ENCODE measurements around the gene TRIM68. TPM values are rescaled to one million over a fixed set of nuclear protein-coding genes. Genes with fewer than 3 reads are reported as not detected.

The TRIM68 gene
- total RNA-seq, 2 donors from 2014 or later = 7.5 to 9.6 TPM

DNA sequence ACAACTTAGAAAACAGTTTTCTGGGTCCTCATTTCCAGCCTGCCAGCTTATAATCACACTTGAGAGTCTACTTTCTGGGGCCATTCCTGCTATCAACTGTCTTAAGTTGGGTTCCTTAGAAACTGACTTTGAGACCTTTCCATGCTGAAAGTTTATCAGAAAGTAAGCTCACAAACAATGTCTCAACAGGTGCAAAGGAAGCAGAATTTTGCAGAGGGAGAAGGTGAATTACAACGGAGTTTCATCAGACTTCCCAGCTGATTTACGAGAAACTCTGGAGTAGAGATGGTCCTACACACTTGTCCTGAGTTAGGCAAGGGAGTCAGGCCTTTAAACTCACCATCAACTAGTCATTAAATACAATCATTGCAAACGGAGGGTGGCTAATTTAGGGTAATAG is 31.2 kb downstream of the TRIM68 start:
- Histone ChIP-seq H3K27ac (no peak overlapping the region), H3K36me3 (no peaks in the 10 kb centered on the region), H3K9me3 (no peaks in the 10 kb centered on the region), H3K27me3 (no peaks in the 10 kb centered on the region), H3K4me1 (no peaks in the 10 kb centered on the region), H3K4me3 (no peak overlapping the region)
- TF ChIP-seq, protein P1, sequence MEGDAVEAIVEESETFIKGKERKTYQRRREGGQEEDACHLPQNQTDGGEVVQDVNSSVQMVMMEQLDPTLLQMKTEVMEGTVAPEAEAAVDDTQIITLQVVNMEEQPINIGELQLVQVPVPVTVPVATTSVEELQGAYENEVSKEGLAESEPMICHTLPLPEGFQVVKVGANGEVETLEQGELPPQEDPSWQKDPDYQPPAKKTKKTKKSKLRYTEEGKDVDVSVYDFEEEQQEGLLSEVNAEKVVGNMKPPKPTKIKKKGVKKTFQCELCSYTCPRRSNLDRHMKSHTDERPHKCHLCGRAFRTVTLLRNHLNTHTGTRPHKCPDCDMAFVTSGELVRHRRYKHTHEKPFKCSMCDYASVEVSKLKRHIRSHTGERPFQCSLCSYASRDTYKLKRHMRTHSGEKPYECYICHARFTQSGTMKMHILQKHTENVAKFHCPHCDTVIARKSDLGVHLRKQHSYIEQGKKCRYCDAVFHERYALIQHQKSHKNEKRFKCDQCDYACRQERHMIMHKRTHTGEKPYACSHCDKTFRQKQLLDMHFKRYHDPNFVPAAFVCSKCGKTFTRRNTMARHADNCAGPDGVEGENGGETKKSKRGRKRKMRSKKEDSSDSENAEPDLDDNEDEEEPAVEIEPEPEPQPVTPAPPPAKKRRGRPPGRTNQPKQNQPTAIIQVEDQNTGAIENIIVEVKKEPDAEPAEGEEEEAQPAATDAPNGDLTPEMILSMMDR (IDR thresholded peaks at IDR 0.05) = no peak
- DNase-seq (ENCODE audit: low spot score) = no peak

DNA sequence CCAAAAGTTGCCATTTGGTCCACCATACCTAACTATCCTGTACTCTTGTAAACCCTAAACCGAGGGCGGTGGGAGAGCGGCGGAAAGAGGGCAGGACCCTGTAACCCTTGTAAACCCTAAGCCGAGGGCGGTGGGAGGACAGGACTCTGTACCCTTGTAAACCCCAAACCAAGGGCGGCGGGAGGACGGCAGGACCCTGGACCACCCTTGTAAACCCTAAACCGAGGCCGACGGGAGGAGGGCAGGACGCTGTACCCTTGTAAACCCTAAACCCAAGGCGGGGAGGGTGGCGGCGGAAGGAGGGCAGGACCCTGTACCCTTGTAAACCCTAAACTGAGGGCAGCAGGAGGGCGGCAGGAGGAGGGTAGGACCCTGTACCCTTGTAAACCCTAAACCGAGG is 39.0 kb downstream of the TRIM68 start:
- Histone ChIP-seq H3K4me3 (no peak overlapping the region), H3K4me1 (no peaks in the 10 kb centered on the region), H3K36me3 (no peaks in the 10 kb centered on the region), H3K27ac (no peak overlapping the region), H3K27me3 (no peaks in the 10 kb centered on the region), H3K9me3 (peaks cover 0 to 6% of the 10 kb centered on the region in 2 donors)
- no peak for DNase-seq (ENCODE audit: low spot score)
- TF ChIP-seq, protein P1 (IDR thresholded peaks at IDR 0.05) = no peak

DNA sequence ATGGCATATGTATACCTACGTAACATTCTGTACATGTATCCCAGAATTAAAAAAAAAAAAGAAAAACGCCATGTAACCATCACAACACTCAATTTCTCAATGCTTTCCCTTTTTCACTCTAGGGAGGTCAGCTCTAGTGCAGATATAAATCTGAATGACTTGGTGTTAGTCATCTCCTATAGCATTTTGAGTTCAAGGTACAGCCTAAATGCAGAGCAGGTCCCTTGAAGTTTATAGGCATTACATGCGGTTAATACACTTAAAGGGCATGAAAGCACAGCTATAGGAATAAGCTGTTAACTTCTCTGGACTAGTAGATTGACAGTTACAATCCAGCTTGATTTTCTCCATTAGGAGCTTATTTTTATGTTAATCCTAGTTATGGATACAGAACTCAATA is 42.7 kb downstream of the TRIM68 start:
- DNase-seq (ENCODE audit: low spot score) = no peak
- TF ChIP-seq, protein P1 (IDR thresholded peaks at IDR 0.05) = no peak
- H3K27me3 ChIP-seq = no peaks in the 10 kb centered on the region
- H3K4me3 ChIP-seq = no peak overlapping the region
- H3K9me3 ChIP-seq = peaks cover 0 to 8% of the 10 kb centered on the region in 2 donors
- H3K36me3 ChIP-seq = no peaks in the 10 kb centered on the region
- no peaks in the 10 kb centered on the region for H3K4me1 ChIP-seq
- no peak overlapping the region for H3K27ac ChIP-seq

DNA sequence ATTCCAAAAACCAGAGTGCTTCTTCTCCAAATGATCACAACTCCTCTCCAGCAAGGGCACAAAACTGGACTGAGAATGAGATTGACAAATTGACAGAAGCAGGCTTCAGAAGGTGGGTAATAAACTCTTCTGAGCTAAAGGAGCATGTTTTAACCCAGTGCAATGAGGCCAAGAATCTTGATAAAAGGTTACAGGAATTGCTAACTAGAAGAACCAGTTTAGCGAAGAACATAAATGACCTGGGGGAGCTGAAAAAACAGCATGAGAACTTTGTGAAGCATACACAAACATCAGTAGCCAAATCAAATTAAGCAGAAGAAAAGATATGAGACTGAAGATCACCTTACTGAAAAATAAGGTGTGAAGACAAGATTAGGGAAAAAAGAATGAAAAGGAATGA is 47.6 kb downstream of the TRIM68 start:
- Histone ChIP-seq H3K4me1 (no peaks in the 10 kb centered on the region), H3K36me3 (no peaks in the 10 kb centered on the region), H3K4me3 (no peak overlapping the region), H3K27me3 (no peaks in the 10 kb centered on the region), H3K27ac (no peak overlapping the region), H3K9me3 (peaks cover 0 to 8% of the 10 kb centered on the region in 2 donors)
- TF ChIP-seq, protein P1 (IDR thresholded peaks at IDR 0.05) = no peak
- no peak for DNase-seq (ENCODE audit: low spot score)

DNA sequence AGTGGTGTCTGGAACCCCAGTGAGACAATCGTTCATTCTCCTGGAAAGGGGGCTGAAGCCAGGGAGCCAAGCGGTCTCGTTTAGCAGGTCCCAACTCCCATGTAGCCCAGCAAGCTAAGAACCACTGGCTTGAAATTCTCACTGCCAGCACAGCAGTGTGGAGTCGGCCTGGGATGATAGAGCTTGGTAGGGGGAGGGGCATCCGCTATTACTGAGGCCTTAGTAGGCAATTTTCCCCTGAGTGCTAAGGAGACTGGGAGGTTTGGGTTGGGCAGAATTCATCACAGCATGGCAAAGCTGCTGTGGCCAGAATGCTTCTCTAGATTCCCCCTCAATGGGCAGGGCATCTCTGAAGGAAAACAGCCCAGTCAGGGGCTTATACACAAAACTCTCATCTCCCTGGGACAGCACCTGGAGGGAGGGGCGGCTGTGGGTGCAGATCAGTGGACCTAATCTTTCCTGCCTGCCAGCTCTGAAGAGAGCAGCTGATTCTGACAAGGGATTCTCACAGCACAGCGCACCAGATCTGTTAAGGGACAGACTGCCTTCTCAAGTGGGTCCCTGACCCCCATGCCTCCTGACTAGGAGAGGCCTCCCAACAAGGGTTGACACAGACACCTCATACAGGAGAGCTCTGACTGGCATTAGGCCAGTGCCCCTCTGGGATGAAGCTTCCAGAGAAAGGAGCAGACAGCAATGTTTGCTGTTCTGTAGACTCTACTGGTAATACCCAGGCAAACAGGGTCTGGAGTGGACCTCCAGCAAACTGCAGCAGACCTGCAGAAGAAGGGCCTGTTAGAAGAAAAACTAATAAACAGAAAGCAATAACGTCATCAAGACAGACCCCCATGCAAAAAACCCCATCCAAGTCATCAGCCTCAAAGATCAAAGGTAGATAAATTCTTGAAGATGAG is 48.2 kb downstream of the TRIM68 start:
- TF ChIP-seq, protein P1 (IDR thresholded peaks at IDR 0.05) = no peak

More for the DNA sequence above, 48.2 kb downstream of the TRIM68 start:
- no peak overlapping the region for H3K4me3 ChIP-seq
- no peaks in the 10 kb centered on the region for H3K27me3 ChIP-seq
- H3K36me3 ChIP-seq = no peaks in the 10 kb centered on the region
- no peaks in the 10 kb centered on the region for H3K4me1 ChIP-seq
- H3K27ac ChIP-seq = no peak overlapping the region
- peaks cover 0 to 8% of the 10 kb centered on the region in 2 donors for H3K9me3 ChIP-seq
- no peak for DNase-seq (ENCODE audit: low spot score)

All from right atrium auricular region (tissue), 2 donors.